CD14-positive monocyte (primary cell): ENCODE results near the gene OR1J4. TPM values are rescaled to one million over a fixed set of nuclear protein-coding genes. Genes with fewer than 3 reads are reported as not detected.

Source experiments
- DNase-seq, 3 donors: peaks; one replicate each; pipeline ENCODE4 v3.0.0-alpha.2; 2011 to 2022
- H2AFZ ChIP-seq: 2 replicates; pipeline ENCODE4 v1.6.0; 2012; ENCODE audit warnings: mild to moderate bottlenecking, low read depth, low read length, inconsistent platforms; ENCODE audit not compliant: insufficient read depth, poor library complexity, severe bottlenecking
- H3K27ac ChIP-seq, 2 donors: 1 replicate in 1 of 2; 2 replicates in 1 of 2; pipeline ENCODE4 v1.5.1; 2012 to 2013; ENCODE audit warnings: low read length in 2 of 2, control low read depth in 1 of 2, inconsistent platforms in 1 of 2, low read depth in 1 of 2, mild to moderate bottlenecking in 1 of 2
- H3K27me3 ChIP-seq, 2 donors: one replicate each; pipeline versions ENCODE4 v1.6.0 to v1.6.1; 2011 to 2013; ENCODE audit warnings: low read length in 2 of 2; ENCODE audit not compliant: control insufficient read depth in 2 of 2, insufficient read depth in 2 of 2
- H3K36me3 ChIP-seq, 2 donors: replicated peaks in 1 of 2; 1 replicate in 1 of 2; 2 replicates in 1 of 2; pipeline versions ENCODE4 v1.5.1 to v1.6.1; 2012 to 2013; ENCODE audit warnings: low read length in 2 of 2, control low read depth in 1 of 2, inconsistent platforms in 1 of 2, mild to moderate bottlenecking in 1 of 2; ENCODE audit not compliant: insufficient read depth in 2 of 2, control insufficient read depth in 1 of 2
- H3K4me1 ChIP-seq, 2 donors: 1 replicate in 1 of 2; 2 replicates in 1 of 2; pipeline versions ENCODE4 v1.5.1 to v1.6.1; 2012 to 2013; ENCODE audit warnings: low read length in 2 of 2, control low read depth in 1 of 2, inconsistent platforms in 1 of 2, mild to moderate bottlenecking in 1 of 2, moderate library complexity in 1 of 2; ENCODE audit not compliant: insufficient read depth in 2 of 2, control insufficient read depth in 1 of 2
- H3K4me2 ChIP-seq: replicated peaks from 2 replicates; pipeline ENCODE3; 2012; ENCODE audit warnings: low read length, moderate library complexity, mild to moderate bottlenecking; ENCODE audit not compliant: poor library complexity, severe bottlenecking; ENCODE audit errors: extremely low read depth
- H3K4me3 ChIP-seq, 3 experiments: fragments of 200-600 bp in 1 of 3; sonication (generic) in 1 of 3; replicated peaks in 1 of 3; 1 replicate in 2 of 3; 2 replicates in 1 of 3; pipeline ENCODE4 v1.5.1; 2011 to 2013; ENCODE audit warnings: low read length in 3 of 3, mild to moderate bottlenecking in 3 of 3, control low read depth in 2 of 3, low read depth in 2 of 3, inconsistent platforms in 1 of 3, moderate library complexity in 1 of 3
- H3K79me2 ChIP-seq: 2 replicates; pipeline ENCODE4 v1.6.0; 2012; ENCODE audit warnings: mild to moderate bottlenecking, control low read depth, inconsistent platforms, low read length, moderate library complexity; ENCODE audit not compliant: insufficient read depth
- H3K9ac ChIP-seq: 2 replicates; pipeline ENCODE4 v1.6.0; 2017; ENCODE audit warnings: low read length, mild to moderate bottlenecking; ENCODE audit not compliant: insufficient read depth, poor library complexity, severe bottlenecking
- H3K9me3 ChIP-seq, 2 donors: replicated peaks in 1 of 2; 1 replicate in 1 of 2; 2 replicates in 1 of 2; pipeline versions ENCODE4 v1.5.1 to v1.6.1; 2012 to 2013; ENCODE audit warnings: low read length in 2 of 2, control low read depth in 1 of 2; ENCODE audit not compliant: control insufficient read depth in 1 of 2, insufficient read depth in 1 of 2
- H4K20me1 ChIP-seq: 2 replicates; pipeline ENCODE4 v1.6.0; 2012; ENCODE audit warnings: mild to moderate bottlenecking, low read length, control low read depth, moderate library complexity; ENCODE audit not compliant: insufficient read depth
- H3K27ac Mint-ChIP-seq, 7 donors: one replicate each; pipeline ENCODE4 v1.8.0; 2020; ENCODE audit warnings: mild to moderate bottlenecking in 7 of 7, mixed read lengths in 7 of 7, moderate library complexity in 6 of 7, inconsistent platforms in 2 of 7
- H3K27me3 Mint-ChIP-seq, 3 donors: one replicate each; pipeline ENCODE4 v1.8.0; 2021 to 2022; ENCODE audit warnings: low read depth in 3 of 3, mild to moderate bottlenecking in 3 of 3, mixed read lengths in 3 of 3, moderate library complexity in 3 of 3, inconsistent platforms in 1 of 3
- H3K36me3 Mint-ChIP-seq, 2 donors: one replicate each; pipeline ENCODE4 v1.8.0; 2020; ENCODE audit warnings: mixed read lengths in 2 of 2, inconsistent platforms in 1 of 2, mild to moderate bottlenecking in 1 of 2
- H3K4me1 Mint-ChIP-seq: one replicate; pipeline ENCODE4 v1.8.0; 2020; ENCODE audit warnings: mild to moderate bottlenecking, mixed read lengths
- H3K4me3 Mint-ChIP-seq, 2 donors: one replicate each; pipeline ENCODE4 v1.8.0; 2020; ENCODE audit warnings: mild to moderate bottlenecking in 2 of 2, mixed read lengths in 2 of 2, moderate library complexity in 1 of 2
- H3K9me3 Mint-ChIP-seq, 7 donors: one replicate each; pipeline ENCODE4 v1.8.0; 2020 to 2022; ENCODE audit warnings: mixed read lengths in 7 of 7, mild to moderate bottlenecking in 6 of 7, moderate library complexity in 6 of 7, inconsistent platforms in 2 of 7
- WGBS: methylation state at CpG from one replicate; pipeline ENCODE4 v1.1.5; 2013; ENCODE audit warnings: missing lambda C conversion rate; ENCODE audit not compliant: insufficient coverage; 5-methylcytosine and 5-hydroxymethylcytosine counted together
- intact Hi-C, 2 donors: fragments of 100-400 bp; cut with micrococcal nuclease; formaldehyde crosslinking; loops; one replicate each; pipeline versions ENCODE4 v1.15.0 to v1.15.1; 2023
- polyA plus RNA-seq, 3 donors: library from polyadenylated mRNA; depleted of rRNA in 1 of 3; unstranded in 2 of 3; stranded (reverse) in 1 of 3; fragments of 300-500 nt in 2 of 3; fragments of >200 nt in 1 of 3; fragmentation: Illumina TruSeq in 2 of 3; gene quantifications; 1 replicate in 2 of 3; 2 replicates in 1 of 3; pipeline ENCODE4 v1.2.3, GENCODE V29; 2012 to 2021
- TF ChIP-seq, protein P1 (sequence below): fragments of 200-600 bp; IDR thresholded peaks from one replicate; pipeline ENCODE4 v1.8.0; 2022; ENCODE audit warnings: antibody characterized with exemption, mild to moderate bottlenecking

OR1J4 gene
- polyA plus RNA-seq, 3 donors, result not detected

DNA sequence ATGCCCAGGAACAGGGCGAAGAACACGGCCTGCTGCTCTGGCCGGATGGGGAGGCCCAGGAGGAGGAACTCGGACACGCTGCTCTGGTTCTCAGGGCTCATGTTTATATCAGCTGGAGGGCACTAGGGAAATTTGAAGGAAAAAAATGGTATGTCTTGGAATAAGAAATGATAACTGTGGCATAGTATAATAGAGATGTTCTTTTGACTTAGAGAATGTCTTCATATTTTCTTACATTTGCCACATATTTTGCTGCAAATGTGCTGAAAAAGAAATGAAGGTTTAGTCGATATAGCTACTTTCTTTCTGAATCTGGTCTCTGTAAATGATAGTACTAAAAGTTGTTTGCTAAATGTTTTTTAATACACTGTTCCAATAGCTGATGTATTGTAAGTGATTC lies 41.1 kb upstream of the OR1J4 start, which contains the start of gene OR1J1:
Gene OR1J1, minus strand, starts transcription at position 101 of the 400 bp plus-strand sequence. Its CDS starts 0 bp downstream, at position 101.
- Mint-ChIP-seq H3K4me3 (no peak within 1 kb of the TSS), H3K36me3 (no peaks in the 10 kb centered on the region), H3K27me3 (peaks cover 5 to 6% (median 5%) of the 10 kb centered on the region in 3 donors), H3K4me1 (no peaks in the 10 kb centered on the region), H3K27ac (peak within 1 kb of the TSS in 1 of 7 donors; percentile 42), H3K9me3 (no peaks in the 10 kb centered on the region)
- H3K4me2 ChIP-seq, result no peak within 1 kb of the TSS
- no peak within 1 kb of the TSS for H3K4me3 ChIP-seq
- 100% methylated on average over 3 of the region's 6 CpGs for WGBS
- H4K20me1 ChIP-seq, result no peaks in the 10 kb centered on the region
- H3K79me2 ChIP-seq, result no peaks in the 10 kb centered on the region
- no peaks in the 10 kb centered on the region for H3K9me3 ChIP-seq
- TF ChIP-seq, protein P1, sequence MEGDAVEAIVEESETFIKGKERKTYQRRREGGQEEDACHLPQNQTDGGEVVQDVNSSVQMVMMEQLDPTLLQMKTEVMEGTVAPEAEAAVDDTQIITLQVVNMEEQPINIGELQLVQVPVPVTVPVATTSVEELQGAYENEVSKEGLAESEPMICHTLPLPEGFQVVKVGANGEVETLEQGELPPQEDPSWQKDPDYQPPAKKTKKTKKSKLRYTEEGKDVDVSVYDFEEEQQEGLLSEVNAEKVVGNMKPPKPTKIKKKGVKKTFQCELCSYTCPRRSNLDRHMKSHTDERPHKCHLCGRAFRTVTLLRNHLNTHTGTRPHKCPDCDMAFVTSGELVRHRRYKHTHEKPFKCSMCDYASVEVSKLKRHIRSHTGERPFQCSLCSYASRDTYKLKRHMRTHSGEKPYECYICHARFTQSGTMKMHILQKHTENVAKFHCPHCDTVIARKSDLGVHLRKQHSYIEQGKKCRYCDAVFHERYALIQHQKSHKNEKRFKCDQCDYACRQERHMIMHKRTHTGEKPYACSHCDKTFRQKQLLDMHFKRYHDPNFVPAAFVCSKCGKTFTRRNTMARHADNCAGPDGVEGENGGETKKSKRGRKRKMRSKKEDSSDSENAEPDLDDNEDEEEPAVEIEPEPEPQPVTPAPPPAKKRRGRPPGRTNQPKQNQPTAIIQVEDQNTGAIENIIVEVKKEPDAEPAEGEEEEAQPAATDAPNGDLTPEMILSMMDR, result no peak
- H3K27me3 ChIP-seq, result no peaks in the 10 kb centered on the region
- no peak within 1 kb of the TSS for H2AFZ ChIP-seq
- no peak within 1 kb of the TSS for H3K9ac ChIP-seq
- no peak for DNase-seq
- no peaks in the 10 kb centered on the region for H3K4me1 ChIP-seq
- no peaks in the 10 kb centered on the region for H3K36me3 ChIP-seq
- H3K27ac ChIP-seq, result no peak within 1 kb of the TSS
- intact Hi-C loops, result no loop called here

DNA sequence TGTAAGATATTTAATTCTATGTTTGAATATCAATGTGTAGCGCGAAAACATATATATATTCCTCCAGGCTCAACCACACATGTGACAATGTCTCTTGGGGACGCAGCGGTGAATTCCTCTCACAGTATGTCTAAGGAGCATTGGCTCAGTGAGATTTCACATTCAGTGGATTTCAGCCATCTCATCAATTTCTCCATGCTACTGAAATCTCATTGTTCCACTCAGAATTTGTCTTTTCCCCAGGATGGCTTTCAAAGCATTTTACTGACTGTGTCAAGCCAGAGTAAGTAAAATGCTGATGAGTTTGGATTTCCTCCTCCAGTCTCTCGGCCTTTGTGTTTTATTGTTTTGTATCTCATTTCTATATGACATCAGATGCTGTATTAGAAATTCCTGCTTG lies 39.9 kb upstream of the OR1J4 start:
- 100% methylated on average over 2 of the region's 5 CpGs for WGBS
- intact Hi-C loops, result no loop called here
- H3K9me3 ChIP-seq, result no peaks in the 10 kb centered on the region
- Mint-ChIP-seq H3K9me3 (no peaks in the 10 kb centered on the region), H3K36me3 (no peaks in the 10 kb centered on the region), H3K4me1 (no peaks in the 10 kb centered on the region), H3K27ac (no peak overlapping the region), H3K4me3 (no peak overlapping the region), H3K27me3 (peaks cover 2 to 6% (median 5%) of the 10 kb centered on the region in 3 donors)
- H3K9ac ChIP-seq, result no peak overlapping the region
- DNase-seq, result no peak
- no peaks in the 10 kb centered on the region for H4K20me1 ChIP-seq
- H3K4me3 ChIP-seq, result no peak overlapping the region
- no peaks in the 10 kb centered on the region for H3K27me3 ChIP-seq
- H3K27ac ChIP-seq, result no peak overlapping the region
- no peaks in the 10 kb centered on the region for H3K79me2 ChIP-seq
- H3K4me1 ChIP-seq, result no peaks in the 10 kb centered on the region
- TF ChIP-seq, protein P1, result no peak
- H3K4me2 ChIP-seq, result no peak overlapping the region
- no peaks in the 10 kb centered on the region for H3K36me3 ChIP-seq
- H2AFZ ChIP-seq, result no peak overlapping the region
